ENCODE data around the gene NLRP9.
"Not testable (repeated sequence)": the region's sequence is repeated elsewhere in the genome, so short reads cannot be mapped to it uniquely, and the experiment has no call there.

NLRP9 gene

DNA sequence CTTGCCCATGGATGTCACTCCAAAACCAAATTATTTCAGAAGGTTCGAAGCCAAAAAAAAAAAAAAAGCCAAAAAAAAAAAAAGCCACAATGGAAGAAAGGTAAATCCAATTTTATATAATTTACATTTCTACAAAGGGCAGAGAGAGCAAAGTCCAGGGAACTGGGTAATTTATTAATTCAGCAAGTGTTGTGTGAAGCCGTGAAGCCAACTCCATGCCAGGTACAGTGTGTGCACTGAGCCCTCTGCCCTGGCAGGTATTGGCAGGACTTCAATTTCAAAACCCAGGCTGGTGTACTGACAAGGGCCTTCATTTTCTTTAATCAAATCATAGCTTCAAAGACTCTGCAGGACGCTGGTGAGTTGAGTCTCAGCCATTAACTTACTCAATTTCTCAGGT is 15.2 kb upstream of the NLRP9 start:
- H3K4me3 ChIP-seq (ENCODE audit: low read depth, low read length), result no peak overlapping the region
- TF ChIP-seq CTCF (conservative IDR thresholded peaks at IDR 0.05; ENCODE audit: low read depth, low read length), result no peak
- DNase-seq (ENCODE audit: low read depth), result no peak

- DNase-seq (ENCODE audit: low read depth), result no peak
- no peak overlapping the region for H3K4me3 ChIP-seq (ENCODE audit: low read depth, low read length)
- TF ChIP-seq CTCF (conservative IDR thresholded peaks at IDR 0.05; ENCODE audit: low read depth, low read length), result no peak
Measured at GRCh38 chr19:55750715-55751114, 12.5 kb upstream of the NLRP9 start.

DNA sequence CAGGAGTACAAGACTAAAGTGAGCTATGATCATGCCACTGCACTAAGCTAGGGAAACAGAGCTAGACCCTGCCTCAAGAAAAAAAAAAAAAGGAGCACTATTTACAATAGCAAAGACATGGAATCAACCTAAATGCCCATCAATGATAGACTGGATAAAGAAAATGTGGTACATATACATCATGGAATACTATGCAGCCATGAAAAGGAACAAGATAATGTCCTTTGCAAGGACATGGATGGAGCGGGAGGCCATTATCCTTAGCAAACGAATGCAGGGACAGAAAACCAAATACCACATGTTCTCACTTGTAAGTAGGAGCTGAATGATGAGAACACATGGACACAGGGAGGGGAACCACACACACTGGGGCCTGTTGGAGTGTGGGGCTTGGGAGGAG is 7.8 kb downstream of the NLRP9 start:
- H3K4me3 ChIP-seq (ENCODE audit: low read depth, low read length); DNase-seq (ENCODE audit: low read depth): not testable (repeated sequence)

GRCh38 chr19:55723491-55723890 is 14.7 kb downstream of the NLRP9 start:
- H3K4me3 ChIP-seq (ENCODE audit: low read depth, low read length), result no peak overlapping the region
- no peak for TF ChIP-seq CTCF (conservative IDR thresholded peaks at IDR 0.05; ENCODE audit: low read depth, low read length)
- no peak for DNase-seq (ENCODE audit: low read depth)

- DNase-seq (ENCODE audit: low read depth), result no peak
- no peak for TF ChIP-seq CTCF (conservative IDR thresholded peaks at IDR 0.05; ENCODE audit: low read depth, low read length)
Measured at GRCh38 chr19:55720801-55721200, 17.4 kb downstream of the NLRP9 start.

DNA sequence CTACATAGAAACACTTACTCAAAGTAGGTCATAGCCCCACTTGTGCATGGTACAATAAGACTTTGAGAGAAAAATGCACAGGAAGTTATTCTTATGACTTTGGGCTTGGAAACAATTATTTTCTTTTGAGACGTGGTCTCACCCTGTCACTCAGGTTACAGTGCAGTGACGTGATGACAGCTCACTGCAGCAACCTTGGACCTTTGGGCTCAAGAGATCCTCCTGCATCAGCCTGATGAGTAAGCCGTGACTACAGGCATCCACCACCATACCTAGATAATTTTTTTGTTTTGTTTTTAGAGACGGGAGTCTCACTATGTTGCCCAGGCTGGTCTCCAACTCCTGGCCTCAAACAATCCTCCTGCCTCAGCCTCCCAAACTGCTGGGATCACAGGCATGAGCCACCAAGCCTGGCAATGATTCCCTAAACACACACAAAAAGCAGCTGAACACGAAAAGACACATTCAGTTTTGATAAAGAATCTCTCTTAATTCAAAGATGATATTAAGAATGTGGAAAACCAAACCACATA is 17.9 kb downstream of the NLRP9 start:
- no peak overlapping the region for H3K4me3 ChIP-seq (ENCODE audit: low read depth, low read length)
- DNase-seq (ENCODE audit: low read depth), result no peak
- TF ChIP-seq CTCF (conservative IDR thresholded peaks at IDR 0.05; ENCODE audit: low read depth, low read length), result no peak

More at GRCh38 chr19:55720801-55721200, 17.4 kb downstream of the NLRP9 start:
- no peak overlapping the region for H3K4me3 ChIP-seq (ENCODE audit: low read depth, low read length)

DNA sequence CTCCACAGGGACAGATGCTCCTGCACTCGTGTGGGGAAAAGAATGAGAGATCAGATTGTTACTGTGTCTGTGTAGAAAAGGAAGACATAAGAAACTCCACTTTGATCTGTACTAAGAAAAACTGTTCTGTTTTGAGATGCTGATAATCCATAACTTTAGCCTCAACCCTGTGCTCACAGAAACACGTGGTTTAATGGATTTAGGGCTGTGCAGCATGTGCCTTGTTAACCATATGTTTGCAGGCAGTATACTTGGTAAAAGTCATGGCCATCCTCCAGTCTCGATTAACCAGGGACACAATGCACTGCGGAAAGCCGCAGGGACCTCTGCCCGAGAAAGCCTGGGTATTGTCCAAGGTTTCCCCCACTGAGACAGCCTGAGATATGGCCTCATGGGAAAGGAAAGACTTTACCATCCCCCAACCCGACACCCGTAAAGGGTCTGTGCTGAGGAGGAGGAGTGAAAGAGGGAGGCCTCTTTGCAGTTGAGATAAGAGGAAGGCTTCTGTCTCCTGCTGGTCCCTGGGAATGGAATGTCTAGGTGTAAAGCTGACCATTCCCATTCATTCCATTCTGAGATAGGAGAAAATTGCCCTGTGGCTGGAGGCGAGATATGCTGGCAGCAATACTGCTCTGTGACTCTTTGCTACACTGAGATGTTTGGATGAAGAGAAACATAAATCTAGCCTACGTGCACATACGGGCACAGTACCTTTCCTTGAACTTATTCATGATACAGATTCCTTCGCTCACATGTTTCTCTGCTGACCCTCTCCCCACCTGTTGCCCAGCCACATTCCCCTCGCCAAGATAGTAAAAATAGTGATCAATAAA is 20.1 kb downstream of the NLRP9 start:
- H3K4me3 ChIP-seq (ENCODE audit: low read depth, low read length); DNase-seq (ENCODE audit: low read depth): not testable (repeated sequence)

GRCh38 chr19:55717251-55717650 is 21.0 kb downstream of the NLRP9 start:
- no peak for DNase-seq (ENCODE audit: low read depth)
- no peak for TF ChIP-seq CTCF (conservative IDR thresholded peaks at IDR 0.05; ENCODE audit: low read depth, low read length)
- no peak overlapping the region for H3K4me3 ChIP-seq (ENCODE audit: low read depth, low read length)

All from choroid plexus epithelial cell (primary cell).